ENCODE results near the gene APOBEC3F.

- TF ChIP-seq CTCF (IDR thresholded peaks at IDR 0.05; ENCODE audit: low read depth, low read length), result no peak
- no peak for TF ChIP-seq MYC (IDR thresholded peaks at IDR 0.05; ENCODE audit: low read depth, low read length)
- no peak for TF ChIP-seq POLR2A (IDR thresholded peaks at IDR 0.05; ENCODE audit: extremely low read depth, insufficient read length)
- no peak for TF ChIP-seq MAX (IDR thresholded peaks at IDR 0.05; ENCODE audit: low read depth, low read length)
Measured at GRCh38 chr22:39026509-39027150, 14.0 kb upstream of the APOBEC3F start.
